A673 (cell line): ENCODE data around the gene GPR132. TPM values are rescaled to one million over a fixed set of nuclear protein-coding genes. Genes with fewer than 3 reads are reported as not detected.

ENCODE experiments used
- BruUV-seq: library from RNA; stranded (reverse); fragments of 400-500 nt; replicated peaks from 2 replicates; lab custom pipeline; 2021; lab: Mats Ljungman, UMichigan
- CTCF ChIA-PET: fragments of 300-600 bp; sonication (Branson Sonifier 250); formaldehyde crosslinking; loops from one replicate; lab custom pipeline; 2022; ENCODE audit warnings: antibody characterized with exemption; lab: Charles Lee
- POLR2A ChIA-PET: fragments of 300-600 bp; sonication (Branson Sonifier 250); formaldehyde crosslinking; loops from one replicate; lab custom pipeline; 2022; ENCODE audit warnings: antibody characterized with exemption; ENCODE audit not compliant: low non-redundant PET; lab: Charles Lee
- DNase-seq: peaks from one replicate; pipeline ENCODE4 v3.0.0-alpha.2; 2015; ENCODE audit warnings: low spot score
- H3K27ac ChIP-seq: fragments of 200-600 bp; sonication (generic); 2 replicates; pipeline ENCODE4 v1.5.1; 2016; ENCODE audit warnings: mixed run types, low read depth, mild to moderate bottlenecking, mixed read lengths, antibody characterized with exemption, low read length; ENCODE audit not compliant: poor library complexity, severe bottlenecking
- H3K27me3 ChIP-seq: fragments of 200-600 bp; sonication (generic); replicated peaks from 2 replicates; pipeline ENCODE4 v1.6.1; 2017; ENCODE audit warnings: mixed run types, low read depth, mild to moderate bottlenecking, mixed read lengths, antibody characterized with exemption, low read length; ENCODE audit not compliant: insufficient read depth, poor library complexity
- H3K36me3 ChIP-seq: fragments of 200-600 bp; sonication (generic); 2 replicates; pipeline ENCODE4 v1.6.1; 2016; ENCODE audit warnings: mixed run types, mild to moderate bottlenecking, mixed read lengths, antibody characterized with exemption, low read length; ENCODE audit not compliant: insufficient read depth, poor library complexity, severe bottlenecking
- H3K4me1 ChIP-seq: fragments of 200-600 bp; sonication (generic); 2 replicates; pipeline ENCODE4 v1.6.1; 2017; ENCODE audit warnings: mixed run types, mild to moderate bottlenecking, mixed read lengths, antibody characterized with exemption, low read length; ENCODE audit not compliant: insufficient read depth, poor library complexity, severe bottlenecking
- H3K4me3 ChIP-seq: fragments of 200-600 bp; sonication (generic); 2 replicates; pipeline ENCODE4 v1.5.1; 2016; ENCODE audit warnings: low read depth, mixed run types, mild to moderate bottlenecking, mixed read lengths, low read length; ENCODE audit not compliant: poor library complexity, severe bottlenecking
- H3K9me3 ChIP-seq: fragments of 200-600 bp; sonication (generic); 2 replicates; pipeline ENCODE4 v1.6.1; 2016; ENCODE audit warnings: mixed run types, low read depth, mild to moderate bottlenecking, mixed read lengths, antibody characterized with exemption, low read length; ENCODE audit not compliant: poor library complexity, severe bottlenecking
- CTCF ChIP-seq: fragments of 300-800, 200-600 bp; sonication (generic); conservative IDR thresholded peaks from 2 replicates; pipeline ENCODE4 v1.5.1; 2017; ENCODE audit warnings: low read depth, mild to moderate bottlenecking, antibody characterized with exemption, low read length, moderate library complexity, mixed read lengths
- EZH2 ChIP-seq: fragments of 200-600 bp; sonication (generic); IDR thresholded peaks from 2 replicates; pipeline ENCODE4 v1.6.1; 2017; ENCODE audit warnings: borderline replicate concordance, low read depth, mild to moderate bottlenecking, mixed read lengths, antibody characterized with exemption, low read length; ENCODE audit not compliant: poor library complexity, severe bottlenecking
- intact Hi-C: fragments of 100-400 bp; cut with micrococcal nuclease; formaldehyde crosslinking; loops from one replicate; pipeline ENCODE4 v1.10.0; 2022; ENCODE audit not compliant: unreplicated experiment
- total RNA-seq: library from RNA; stranded (reverse); gene quantifications from 2 replicates; pipeline ENCODE4 v1.2.3, GENCODE V29; 2021

Gene GPR132
- total RNA-seq, 1 experiment from 2014 or later: not detected

- H3K36me3 ChIP-seq: no peaks in the 10 kb centered on the region
- H3K27me3 ChIP-seq: no peaks in the 10 kb centered on the region
- intact Hi-C loops: no loop called here
- no peak for DNase-seq
- no peaks in the 10 kb centered on the region for H3K4me1 ChIP-seq
- TF ChIP-seq CTCF (no peak), EZH2 (no peak)
- H3K27ac ChIP-seq: no peak overlapping the region
- no TSS peak for BruUV-seq
- ChIA-PET POLR2A (no interaction called here), CTCF (no interaction called here)
- H3K4me3 ChIP-seq: no peak overlapping the region
- H3K9me3 ChIP-seq: no peaks in the 10 kb centered on the region
Observed at GRCh38 chr14:105067140-105067968, 2.1 kb upstream of the GPR132 start.

- POLR2A ChIA-PET: no interaction called here
- TF ChIP-seq CTCF: no peak
- TF ChIP-seq EZH2: no peak
Observed at GRCh38 chr14:105066240-105067071, 1.2 kb upstream of the GPR132 start.

GRCh38 chr14:105064721-105065143 lies 498 bp downstream of the GPR132 start:
- H3K4me1 ChIP-seq: no peaks in the 10 kb centered on the region
- no peaks in the 10 kb centered on the region for H3K36me3 ChIP-seq
- H3K27me3 ChIP-seq: no peaks in the 10 kb centered on the region
- intact Hi-C loops: no loop called here
- DNase-seq: no peak
- no peak overlapping the region for H3K27ac ChIP-seq
- TF ChIP-seq EZH2 (no peak), CTCF (no peak)
- no peak overlapping the region for H3K4me3 ChIP-seq
- POLR2A ChIA-PET: no interaction called here
- H3K9me3 ChIP-seq: no peaks in the 10 kb centered on the region
- CTCF ChIA-PET: no interaction called here
- BruUV-seq: no TSS peak

More at GRCh38 chr14:105066240-105067071, 1.2 kb upstream of the GPR132 start:
- no peak overlapping the region for H3K27ac ChIP-seq
- DNase-seq: no peak
- CTCF ChIA-PET: no interaction called here
- H3K36me3 ChIP-seq: no peaks in the 10 kb centered on the region
- no peaks in the 10 kb centered on the region for H3K9me3 ChIP-seq
- H3K4me1 ChIP-seq: no peaks in the 10 kb centered on the region
- intact Hi-C loops: no loop called here
- no peaks in the 10 kb centered on the region for H3K27me3 ChIP-seq
- no peak overlapping the region for H3K4me3 ChIP-seq
- no TSS peak for BruUV-seq
